Measurements from ENCODE around the gene ITGB6.

ITGB6 gene, protein sequence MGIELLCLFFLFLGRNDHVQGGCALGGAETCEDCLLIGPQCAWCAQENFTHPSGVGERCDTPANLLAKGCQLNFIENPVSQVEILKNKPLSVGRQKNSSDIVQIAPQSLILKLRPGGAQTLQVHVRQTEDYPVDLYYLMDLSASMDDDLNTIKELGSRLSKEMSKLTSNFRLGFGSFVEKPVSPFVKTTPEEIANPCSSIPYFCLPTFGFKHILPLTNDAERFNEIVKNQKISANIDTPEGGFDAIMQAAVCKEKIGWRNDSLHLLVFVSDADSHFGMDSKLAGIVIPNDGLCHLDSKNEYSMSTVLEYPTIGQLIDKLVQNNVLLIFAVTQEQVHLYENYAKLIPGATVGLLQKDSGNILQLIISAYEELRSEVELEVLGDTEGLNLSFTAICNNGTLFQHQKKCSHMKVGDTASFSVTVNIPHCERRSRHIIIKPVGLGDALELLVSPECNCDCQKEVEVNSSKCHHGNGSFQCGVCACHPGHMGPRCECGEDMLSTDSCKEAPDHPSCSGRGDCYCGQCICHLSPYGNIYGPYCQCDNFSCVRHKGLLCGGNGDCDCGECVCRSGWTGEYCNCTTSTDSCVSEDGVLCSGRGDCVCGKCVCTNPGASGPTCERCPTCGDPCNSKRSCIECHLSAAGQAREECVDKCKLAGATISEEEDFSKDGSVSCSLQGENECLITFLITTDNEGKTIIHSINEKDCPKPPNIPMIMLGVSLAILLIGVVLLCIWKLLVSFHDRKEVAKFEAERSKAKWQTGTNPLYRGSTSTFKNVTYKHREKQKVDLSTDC

DNA sequence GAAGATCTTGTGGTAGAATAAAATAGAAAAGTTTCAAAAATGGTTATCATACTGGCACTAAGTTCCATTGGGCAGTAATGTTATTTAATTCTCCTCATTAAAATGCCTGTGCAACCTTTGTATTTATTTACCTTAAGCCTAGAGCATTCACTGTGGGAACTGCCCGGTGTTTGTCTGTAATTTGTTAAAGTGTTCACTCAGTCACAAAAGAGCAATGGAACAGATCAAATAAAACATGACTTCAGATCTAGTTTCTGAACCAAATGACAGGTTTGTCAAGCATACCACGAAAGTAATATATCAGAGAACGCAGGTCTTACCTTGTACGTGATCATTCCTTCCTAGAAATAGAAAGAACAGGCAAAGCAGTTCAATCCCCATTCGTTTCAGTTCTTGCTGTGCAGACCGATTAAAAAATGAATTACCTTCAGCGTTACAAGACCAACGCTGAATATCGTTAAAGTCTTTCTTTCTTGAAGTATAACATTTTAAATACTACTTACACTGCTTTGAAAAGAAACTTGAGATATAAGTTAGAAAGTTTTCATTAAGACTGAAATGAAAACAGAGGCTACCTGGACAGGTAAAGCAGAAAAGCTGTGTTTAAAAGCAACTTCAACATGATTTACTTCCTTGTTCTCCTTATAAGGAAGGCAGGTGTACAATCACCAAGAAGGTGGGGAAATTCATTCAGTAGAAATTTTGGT lies at the start of gene ITGB6:
TSS of gene ITGB6 (minus strand) at position 590 of the 707 bp plus-strand sequence. CDS start at position 381, 209 bp downstream.
- DNase-seq = no peak

DNA sequence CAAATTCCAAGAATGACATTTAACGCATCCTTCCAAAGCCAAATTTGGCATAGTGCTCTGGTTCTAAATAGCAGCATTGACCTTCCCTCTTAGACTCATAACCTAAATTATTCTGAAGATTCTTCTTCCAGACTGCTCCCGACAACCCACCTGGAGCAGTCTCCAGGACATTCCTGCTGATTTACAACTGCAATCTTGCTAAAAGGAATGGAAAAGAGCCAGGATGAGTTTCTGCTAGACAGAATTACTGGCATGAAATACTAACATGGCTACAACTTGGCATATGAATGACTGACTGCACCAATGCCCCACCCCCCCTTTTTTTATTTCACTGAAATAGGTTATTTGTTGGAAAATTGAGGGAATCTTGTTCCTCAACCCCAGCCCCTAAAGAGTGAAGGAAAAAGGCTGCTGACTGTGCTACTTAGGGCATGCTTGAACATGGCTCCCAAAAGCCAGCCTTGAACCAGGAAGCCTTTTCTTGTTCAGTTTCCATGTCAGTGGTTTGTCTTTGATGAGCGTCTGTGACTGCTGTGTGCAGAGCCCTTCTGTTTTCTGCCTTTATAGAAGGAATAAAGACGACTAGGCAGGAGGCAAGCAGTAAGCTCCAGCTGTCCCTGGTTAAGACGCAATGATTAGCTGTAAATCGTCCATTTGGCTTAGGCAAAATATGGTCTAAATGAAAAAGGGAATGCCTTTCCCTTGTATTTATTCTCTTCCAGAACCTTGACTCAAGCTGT lies 47.4 kb upstream of the ITGB6 start:
- no peak for DNase-seq

DNA sequence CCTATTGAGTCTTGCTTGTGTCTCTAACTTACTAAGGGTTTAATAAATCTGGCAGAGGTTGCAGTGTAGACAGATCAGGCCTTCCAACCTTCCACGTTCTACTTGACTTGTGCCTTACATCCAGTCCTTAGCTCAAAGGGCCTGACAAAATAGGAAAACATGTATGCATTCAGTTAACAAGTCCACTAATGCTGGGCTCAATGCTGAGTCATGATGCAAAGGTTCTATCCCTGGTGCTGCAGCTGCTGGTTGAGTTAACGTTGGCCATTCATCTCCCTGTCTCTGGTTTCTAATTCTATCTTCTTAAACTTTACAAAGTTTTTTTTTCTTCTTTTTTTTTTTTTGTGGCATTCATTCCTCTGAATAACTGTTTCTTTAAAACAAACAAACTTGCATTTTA lies 46.3 kb upstream of the ITGB6 start:
- DNase-seq = no peak

DNA sequence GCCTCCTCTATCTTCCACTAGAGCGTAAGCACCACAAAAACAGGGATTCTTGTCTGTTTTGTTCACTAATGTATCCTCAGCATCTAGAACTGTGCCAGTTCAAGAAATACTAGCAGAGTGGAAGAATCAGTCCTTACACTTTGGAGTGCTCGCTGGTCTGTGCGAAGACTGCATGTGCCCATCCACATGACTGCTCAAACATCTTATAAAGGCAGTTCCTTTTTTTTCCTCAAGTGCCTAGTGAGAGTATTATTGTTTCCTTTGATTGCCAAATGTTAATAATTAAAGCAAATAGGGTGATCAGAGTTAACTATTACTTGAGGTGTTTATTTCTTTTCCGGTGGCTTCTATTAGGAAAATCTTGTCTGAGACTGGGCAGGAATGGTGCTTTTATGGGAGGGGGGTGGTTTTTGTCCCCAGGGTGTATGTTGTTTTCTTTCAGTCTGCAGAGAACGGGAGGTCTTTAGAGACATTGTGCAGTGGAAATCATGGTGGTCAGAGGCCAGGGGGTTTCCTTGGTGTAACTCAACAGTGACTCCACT lies 45.6 kb upstream of the ITGB6 start:
- DNase-seq = no peak

DNA sequence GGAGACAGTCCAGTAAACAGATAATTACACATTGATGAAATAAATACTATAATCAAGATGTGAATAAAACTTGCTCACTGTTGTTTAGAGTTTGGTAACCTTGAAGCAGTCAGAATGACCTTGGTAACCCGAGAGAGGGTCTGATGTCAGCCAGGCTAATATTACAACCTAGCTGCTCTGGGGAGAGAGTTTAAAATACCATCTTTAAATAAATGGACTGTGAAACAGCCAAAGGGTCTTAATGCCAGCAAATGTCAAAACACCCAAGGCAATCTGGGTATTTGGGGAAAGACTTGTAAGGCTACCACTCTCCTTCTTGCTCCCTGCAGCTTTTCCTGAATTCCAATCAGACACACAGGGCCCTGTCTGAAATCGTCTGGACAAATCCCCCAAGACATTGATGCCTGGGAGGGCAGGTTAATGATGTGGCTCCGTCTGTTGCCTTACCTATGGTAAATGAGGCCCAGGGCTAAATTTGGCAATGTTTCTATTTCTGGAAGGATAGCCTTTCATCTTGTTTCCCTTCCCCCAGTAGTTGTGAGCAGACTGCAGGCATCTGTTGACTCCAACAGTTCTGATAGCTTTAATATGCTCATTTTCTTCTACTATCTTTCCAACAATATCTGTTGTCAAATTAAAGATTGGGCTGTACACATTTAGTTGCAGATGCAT lies 43.0 kb upstream of the ITGB6 start:
- no peak for DNase-seq

DNA sequence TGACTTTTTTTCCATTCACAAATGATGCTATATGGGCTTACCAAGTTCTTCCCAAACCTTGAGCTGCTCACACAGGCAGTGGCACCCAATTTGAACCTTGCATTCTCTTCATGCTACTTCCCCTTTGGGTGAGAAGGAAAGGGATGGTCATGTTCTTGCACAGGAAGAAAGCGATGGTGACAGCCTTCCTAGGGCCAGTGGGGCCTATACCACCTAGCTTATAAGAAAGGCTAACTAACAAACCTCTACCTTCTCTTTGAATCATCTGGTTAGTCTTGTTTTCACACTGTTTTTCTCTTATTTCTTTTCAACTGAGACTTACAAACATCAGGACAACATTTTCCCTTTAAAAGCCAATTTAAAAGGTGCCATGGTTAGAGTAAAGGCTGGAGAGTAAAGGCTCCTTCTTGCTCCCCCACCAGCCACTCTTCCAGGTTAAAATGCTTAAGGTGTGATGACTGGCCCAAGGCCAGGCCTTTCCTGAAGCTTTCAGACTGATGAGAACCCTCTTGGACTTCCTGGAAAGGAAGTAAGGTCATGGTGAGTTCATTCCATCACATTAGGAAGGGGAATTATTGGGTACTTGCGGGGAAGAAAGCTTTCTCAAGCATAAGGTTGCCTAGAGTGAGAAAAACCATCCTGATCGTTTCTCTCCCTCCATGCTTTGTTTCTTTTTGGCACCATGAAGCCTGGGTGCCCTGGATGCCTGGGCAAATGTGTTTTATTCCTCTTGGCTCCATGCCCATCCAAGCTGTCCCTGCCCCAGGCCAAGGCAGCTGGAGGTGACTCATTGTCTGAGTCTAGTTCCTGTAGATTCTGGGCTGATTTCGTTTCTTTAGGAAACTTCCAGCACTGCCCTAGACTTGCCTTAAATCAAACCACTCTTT lies 41.4 kb upstream of the ITGB6 start:
- DNase-seq = no peak

DNA sequence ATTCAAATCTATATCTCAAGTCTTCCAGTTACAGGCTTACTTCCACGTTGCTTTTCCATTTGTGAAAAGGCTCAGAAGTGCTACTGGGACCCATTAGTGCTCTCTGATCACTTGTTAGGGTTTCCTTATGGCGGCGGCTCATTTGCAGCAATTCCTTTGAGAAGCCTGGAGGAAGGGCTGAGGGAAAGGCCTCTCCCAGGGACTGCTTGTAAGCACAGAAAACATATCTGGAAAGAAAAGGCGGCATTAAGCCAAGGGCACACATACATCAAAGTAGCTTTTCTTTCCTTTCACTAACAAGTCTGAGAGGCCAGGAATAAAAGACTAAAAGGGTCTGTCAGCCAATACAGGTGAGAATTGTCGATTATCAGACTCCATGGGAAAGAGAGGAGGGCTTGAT lies 39.4 kb upstream of the ITGB6 start:
- no peak for DNase-seq

DNA sequence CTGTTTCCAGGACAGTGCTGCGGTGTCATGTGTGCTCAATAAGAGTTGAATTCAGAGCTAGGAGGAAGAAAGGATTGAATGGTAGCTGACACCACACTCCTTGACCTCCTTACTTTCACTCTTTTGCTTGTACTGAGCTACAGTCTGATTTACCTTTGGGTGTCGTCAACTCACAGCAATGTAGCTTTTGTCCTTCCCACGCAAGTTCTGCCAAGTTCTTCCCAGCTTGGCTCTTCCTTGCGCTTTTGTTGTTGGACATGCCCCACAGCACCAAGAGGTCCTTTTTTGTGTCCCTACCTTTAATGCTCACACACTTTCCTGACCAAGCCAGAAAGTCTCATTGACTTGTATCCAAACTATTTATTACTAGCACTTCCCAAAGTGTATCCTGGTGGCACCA lies 38.3 kb upstream of the ITGB6 start:
- DNase-seq = no peak

DNA sequence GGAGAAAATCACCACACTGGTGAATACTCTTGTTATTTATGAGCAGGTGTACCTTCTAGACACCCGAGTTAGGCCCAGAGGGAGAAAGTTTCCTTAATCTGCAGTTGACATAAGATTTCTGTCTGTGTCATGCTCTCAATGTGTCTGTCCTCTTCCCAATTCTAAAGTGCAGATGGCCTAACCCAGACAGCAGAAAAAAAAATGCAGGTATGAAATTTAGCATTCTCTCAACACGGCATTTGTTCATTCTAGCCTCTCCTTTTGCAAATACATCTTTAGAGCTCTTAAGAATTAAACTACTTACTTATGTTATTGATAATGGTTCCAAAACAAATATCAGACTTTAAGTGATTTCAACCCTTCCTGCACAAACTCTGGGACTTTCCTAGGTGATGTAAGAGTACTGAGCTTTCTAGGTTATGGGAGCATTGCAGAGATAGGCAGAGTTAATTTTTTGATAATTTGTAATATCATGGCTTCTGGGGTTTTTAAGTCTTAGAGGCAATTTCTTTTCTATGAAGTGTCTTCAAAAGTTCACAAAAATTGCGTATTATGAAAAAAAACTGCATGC lies 32.9 kb upstream of the ITGB6 start:
- DNase-seq = no peak

DNA sequence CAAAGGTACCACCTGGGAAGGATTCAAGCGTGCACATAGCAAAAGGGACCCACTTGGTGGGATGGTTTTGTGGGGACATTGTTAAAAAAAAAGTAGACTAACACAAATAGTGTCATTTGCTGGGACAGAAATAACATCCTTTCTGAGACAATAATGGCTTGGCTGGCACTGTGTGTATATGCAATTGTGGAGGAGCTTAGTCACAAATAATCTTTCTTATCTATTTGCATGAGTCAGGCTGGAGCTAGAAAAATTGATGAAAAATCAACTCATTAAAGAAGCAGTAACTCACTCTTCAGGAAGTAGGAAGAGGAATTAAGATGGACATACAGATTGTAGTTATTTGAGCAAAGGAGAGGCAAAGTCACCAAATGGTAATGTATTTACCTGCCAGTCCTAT lies 29.5 kb upstream of the ITGB6 start:
- no peak for DNase-seq

DNA sequence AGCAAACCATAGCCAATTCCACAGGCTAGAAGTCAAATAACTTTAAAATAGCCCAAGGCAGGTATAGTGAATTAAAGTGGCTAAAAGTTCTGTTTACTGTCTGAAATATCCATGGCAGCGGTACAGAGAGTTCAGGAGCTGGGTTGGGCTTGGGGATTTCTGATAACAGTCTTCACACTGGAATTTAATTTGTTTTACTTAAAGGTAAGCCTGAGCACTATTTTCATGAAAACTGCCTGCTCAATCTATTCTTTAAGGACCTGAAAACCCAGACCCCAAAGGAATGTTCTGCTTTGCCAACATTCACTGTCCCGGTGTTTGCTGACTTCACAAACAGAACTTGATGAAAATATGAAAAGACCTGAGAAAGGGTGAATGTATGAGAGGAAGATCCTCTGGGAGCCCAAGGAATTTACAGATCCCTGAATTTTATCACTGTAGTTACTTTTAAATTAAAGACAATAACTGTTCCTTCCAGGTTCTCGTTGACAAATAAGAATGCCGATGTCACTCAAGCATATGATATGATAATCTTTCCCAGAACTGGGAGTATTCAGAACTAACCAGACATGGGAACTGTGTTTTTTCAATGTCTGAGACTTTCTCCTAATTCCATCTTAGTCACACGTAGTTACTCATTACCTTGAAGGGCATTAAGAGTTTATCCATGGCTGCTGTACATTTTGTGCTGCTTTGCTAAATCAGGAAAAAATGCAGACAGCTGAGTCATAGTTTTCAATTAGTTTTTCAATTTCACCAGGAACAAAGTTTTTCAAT lies 28.3 kb upstream of the ITGB6 start:
- no peak for DNase-seq

DNA sequence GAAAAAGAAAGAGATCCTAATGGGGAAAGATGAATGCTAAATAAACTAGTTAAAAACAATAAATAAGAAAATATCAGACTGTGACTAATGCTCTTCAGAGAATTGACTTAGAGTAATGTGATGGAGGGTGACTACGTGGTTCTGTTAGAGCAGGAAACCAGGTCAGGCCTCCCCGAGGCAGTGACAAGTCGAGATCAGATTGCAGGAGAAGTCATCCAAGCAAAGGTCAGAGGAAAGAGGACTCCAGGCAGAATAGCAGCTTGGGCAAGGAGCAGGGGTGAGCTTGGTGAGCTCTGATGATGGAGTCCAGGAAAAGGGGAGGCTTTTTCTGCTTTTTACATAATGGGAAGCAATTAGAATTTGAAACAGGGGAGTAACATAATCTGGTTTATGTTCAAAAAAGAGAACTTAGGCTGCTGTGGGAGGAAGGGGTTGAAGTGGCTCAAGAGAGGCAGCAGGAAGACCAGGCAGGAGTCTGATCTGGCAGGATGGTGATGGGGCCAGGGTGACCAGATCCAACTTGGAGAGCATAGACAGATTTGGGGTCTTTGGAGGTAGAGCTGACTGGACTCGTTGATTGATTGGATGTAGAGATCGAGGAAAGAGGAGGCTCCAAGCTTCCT lies 27.3 kb upstream of the ITGB6 start:
- no peak for DNase-seq

DNA sequence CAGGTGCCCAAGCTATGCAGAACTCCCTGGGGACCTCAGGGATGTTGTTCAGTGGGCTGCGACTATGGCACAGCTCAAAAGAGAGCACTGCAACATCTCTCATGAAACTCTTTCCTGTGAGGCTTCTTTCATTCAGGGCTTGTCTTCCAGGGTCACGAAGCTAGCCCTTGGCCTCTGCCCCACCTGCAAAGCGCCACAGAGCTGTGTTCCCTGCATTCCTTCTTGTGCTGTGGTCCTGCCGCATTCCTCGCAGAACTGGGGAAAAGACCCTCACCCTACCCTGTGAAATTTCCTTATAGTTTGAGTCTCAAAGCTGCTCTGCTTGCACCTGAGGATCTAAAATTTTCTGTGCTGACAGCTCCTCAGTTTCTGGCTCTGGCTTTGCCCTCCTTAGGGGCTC lies 26.3 kb upstream of the ITGB6 start:
- DNase-seq = no peak

DNA sequence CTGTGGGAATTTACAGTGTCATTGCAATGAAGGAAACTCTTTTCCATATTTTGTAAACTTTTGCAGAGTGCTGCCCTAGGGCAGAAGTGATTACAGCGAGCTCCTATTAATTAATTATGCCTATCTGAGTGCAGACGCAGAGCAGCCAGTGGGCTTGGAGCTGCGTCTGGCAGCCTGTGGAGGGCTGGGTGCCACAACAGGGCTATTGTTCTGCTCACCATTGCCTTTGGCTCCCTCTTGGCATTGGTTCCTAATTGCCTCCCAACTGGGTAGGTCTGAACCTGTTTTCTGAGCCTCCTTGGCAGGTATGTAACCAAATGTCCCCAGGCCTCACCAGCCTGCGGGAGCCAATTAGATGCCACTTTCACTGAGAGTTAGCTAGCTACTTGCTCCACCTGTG lies 25.6 kb upstream of the ITGB6 start:
- DNase-seq = no peak

DNA sequence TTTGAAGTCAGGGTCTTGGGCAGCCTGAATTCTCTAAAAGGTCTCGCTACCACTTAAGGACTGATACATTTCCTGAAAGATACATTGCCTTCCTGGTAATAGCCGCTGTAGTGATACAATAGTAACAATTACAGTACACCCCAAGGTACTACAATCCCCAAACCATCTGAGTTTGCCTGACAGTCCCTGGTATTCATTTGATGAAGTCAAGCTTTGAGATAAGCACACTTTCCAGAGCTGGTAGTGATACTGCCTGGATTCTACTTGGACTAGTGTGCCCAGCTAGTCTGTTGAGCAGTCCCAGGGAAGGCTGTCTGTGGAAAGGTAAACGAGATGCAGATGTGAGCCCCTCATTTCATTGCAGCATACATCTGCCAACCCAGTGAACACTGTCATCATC lies 24.4 kb upstream of the ITGB6 start:
- no peak for DNase-seq

DNA sequence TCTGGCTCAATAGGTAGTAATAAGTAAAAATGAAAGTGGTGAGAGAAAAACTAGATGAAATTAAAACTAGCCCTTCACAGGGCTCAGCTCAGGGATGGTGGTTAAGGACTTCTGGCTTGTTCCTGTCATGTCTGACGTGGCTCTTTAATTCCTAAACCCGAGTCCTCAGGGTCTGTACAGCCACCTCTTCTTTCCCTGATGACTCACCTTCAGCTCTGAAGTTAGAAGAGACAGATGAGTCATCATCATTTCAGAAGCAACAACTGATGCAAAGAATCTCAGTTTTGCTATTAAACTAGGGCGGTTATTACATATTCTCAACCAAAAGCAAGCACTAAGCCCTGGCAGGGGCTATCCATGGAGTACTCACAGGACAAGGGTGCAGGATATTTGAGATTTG lies 24.0 kb upstream of the ITGB6 start:
- no peak for DNase-seq

DNA sequence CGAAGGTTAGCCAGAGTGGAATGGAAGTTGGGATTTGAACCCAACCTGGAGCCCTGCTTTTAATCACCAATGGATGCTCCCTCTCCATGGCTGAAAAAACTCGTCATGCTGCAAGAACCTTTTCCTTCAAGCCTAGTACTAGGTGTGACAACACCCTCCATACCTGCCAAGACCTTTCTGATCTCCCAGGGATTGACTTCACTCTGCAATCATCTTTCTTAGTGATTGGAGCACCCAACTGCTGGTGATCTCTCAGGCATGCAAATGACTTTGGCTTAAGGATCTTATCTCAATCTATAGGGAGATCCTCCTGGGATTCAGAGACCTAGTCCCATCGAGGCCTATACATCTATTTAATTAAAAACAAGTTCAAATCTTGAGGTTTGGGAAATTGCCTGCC lies 23.5 kb upstream of the ITGB6 start:
- no peak for DNase-seq

DNA sequence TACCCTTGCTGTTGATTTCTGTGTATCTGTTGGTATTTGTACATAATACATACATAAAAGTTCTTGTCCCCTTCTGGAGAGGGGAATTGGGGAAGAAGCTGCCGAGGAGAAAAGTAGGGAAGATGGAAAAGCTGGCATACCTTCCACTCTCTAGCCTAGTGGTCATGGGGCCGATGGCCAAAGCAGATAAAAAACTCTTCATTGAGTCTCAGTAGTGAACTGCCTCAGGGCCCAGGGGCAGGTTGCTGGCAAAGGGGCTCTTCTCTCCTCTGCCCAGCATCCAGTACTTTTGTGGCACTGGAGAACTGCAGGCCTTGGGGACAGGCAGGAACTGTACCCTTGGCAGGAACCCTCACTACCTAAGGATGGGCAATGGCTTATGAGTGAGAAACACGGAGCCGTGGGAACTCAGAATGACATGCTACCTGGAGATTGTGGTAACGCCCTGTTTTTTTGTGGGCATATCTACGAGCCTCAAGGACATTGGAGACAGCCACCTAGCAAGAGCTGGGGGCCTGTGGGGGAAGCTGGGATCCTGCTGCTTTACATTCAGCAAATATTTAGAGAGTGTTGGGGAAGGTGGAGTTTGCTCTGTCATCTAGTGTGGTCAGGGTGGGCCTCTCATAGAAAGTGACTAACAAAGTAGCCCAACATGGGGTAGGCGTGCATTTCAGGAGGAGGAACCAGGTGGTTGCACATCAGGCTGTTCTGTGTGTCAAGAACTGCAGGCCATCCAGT lies 22.6 kb upstream of the ITGB6 start:
- DNase-seq = no peak

Data from NCI-H1092 (cell line).